ENCODE results near the gene TAF13. TPM values are rescaled to one million over a fixed set of nuclear protein-coding genes. Genes with fewer than 3 reads are reported as not detected.
A peak's percentile ranks its signal among the peaks of the same experiment; 100 is the strongest.

Gene TAF13
- total and polyA plus RNA-seq, 9 of the 15 experiments (the other 6 are each of a cell fraction or from before 2014, with no cell fraction given): 14.9 to 77.2 (median 38.7) TPM

DNA sequence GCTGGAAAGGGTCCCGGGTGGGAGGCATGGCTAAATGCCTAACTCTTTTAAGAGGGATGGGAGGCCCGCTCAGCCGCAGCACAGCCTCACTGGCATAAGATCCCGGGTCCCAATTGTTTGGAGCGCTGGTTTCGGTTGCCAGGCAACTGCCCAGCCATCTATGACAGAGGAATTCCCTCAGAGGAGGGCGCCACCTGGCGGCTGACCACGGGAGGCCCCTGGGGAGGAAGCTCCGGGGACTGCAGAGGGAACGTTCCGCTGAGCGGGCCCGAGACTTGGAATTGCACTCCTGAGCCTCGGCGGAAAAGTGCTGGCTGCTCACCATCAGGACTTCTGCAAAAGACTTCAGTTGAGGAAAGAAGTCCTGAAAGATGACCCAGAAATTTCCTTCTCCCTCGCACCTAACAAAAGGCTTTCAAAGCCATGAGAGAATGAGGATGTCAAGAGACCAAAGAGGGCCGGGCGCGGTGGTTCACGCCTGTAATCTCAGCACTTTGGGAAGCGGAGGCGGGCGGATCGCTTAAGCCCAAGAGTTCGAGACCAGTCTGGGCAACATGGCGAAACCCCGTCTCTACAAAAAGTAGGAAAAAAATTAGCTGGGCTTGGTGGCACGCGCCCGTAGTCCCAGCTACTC is 37.0 kb upstream of the TAF13 start (continued):
- no peak for TF ChIP-seq ZNF395 (CRISPR knock-in tag; IDR thresholded peaks at IDR 0.05)
- no peak for TF ChIP-seq SNRNP70 (optimal IDR thresholded peaks at IDR 0.05; ENCODE audit: low read depth, low read length)
- no peak for TF ChIP-seq TAF1 (IDR thresholded peaks at IDR 0.05; ENCODE audit: control insufficient read depth, extremely low read depth, insufficient read depth, low read length, severe bottlenecking)
- peak; percentile 78 for TF ChIP-seq TEAD4 (IDR thresholded peaks at IDR 0.05; ENCODE audit: low read length)
- TF ChIP-seq TEAD4 (CRISPR knock-in tag; IDR thresholded peaks at IDR 0.05; ENCODE audit: borderline replicate concordance): no peak
- no peak for TF ChIP-seq TAF15 (IDR thresholded peaks at IDR 0.05; ENCODE audit: low read depth, low read length)
- no peak for TF ChIP-seq MCM7 (IDR thresholded peaks at IDR 0.05)
- TF ChIP-seq ZNF592 (IDR thresholded peaks at IDR 0.05): no peak
- TF ChIP-seq KLF10 (CRISPR knock-in tag; IDR thresholded peaks at IDR 0.05): no peak
- no peak for TF ChIP-seq STAT5A (IDR thresholded peaks at IDR 0.05; ENCODE audit: borderline replicate concordance, low read length)
- 0 out of 2 replicates have a peak, but pooled peaks have one; percentile 22 for TF ChIP-seq GABPB1 (CRISPR knock-in tag; IDR thresholded peaks at IDR 0.05)
- no peak for TF ChIP-seq TCF7 (IDR thresholded peaks at IDR 0.05; ENCODE audit: borderline replicate concordance)
- no peak for TF ChIP-seq CREBBP (IDR thresholded peaks at IDR 0.05; ENCODE audit: low read depth, low read length)
- peak; percentile 75 for TF ChIP-seq SPI1 (IDR thresholded peaks at IDR 0.05; ENCODE audit: borderline replicate concordance, low read depth, low read length)
- TF ChIP-seq NRF1 (conservative IDR thresholded peaks at IDR 0.05 in 1 of 2, IDR thresholded peaks at IDR 0.05 in 1 of 2): peak; percentile 12 to 34; a peak in 1 of 4 replicates
- no peak for TF ChIP-seq ZNF134 (CRISPR knock-in tag; conservative IDR thresholded peaks at IDR 0.05)
- TF ChIP-seq HMG20B (CRISPR knock-in tag; IDR thresholded peaks at IDR 0.05): no peak
- no peak for TF ChIP-seq ZNF764 (CRISPR knock-in tag; IDR thresholded peaks at IDR 0.05; ENCODE audit: low read depth)
- TF ChIP-seq COPS2 (conservative IDR thresholded peaks at IDR 0.05): no peak
- TF ChIP-seq, protein P1, sequence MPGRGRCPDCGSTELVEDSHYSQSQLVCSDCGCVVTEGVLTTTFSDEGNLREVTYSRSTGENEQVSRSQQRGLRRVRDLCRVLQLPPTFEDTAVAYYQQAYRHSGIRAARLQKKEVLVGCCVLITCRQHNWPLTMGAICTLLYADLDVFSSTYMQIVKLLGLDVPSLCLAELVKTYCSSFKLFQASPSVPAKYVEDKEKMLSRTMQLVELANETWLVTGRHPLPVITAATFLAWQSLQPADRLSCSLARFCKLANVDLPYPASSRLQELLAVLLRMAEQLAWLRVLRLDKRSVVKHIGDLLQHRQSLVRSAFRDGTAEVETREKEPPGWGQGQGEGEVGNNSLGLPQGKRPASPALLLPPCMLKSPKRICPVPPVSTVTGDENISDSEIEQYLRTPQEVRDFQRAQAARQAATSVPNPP (IDR thresholded peaks at IDR 0.05; ENCODE audit: borderline replicate concordance, insufficient read depth, insufficient read length): no peak
- 0 out of 2 replicates have a peak, but pooled peaks have one; percentile 50 for TF ChIP-seq ZNF766 (CRISPR knock-in tag; conservative IDR thresholded peaks at IDR 0.05)
- 0 out of 2 replicates have a peak, but pooled peaks have one; percentile 25 for TF ChIP-seq CREB1 (IDR thresholded peaks at IDR 0.05)
- 0 out of 2 replicates have a peak, but pooled peaks have one; percentile 45 for TF ChIP-seq CREB1 (CRISPR knock-in tag; IDR thresholded peaks at IDR 0.05)
- no peak; the same call in 1 of the 2 replicates for TF ChIP-seq FOXP1 (CRISPR knock-in tag; IDR thresholded peaks at IDR 0.05)
